Measurements from ENCODE around the gene IL21. TPM values are rescaled to one million over a fixed set of nuclear protein-coding genes. Genes with fewer than 3 reads are reported as not detected.

The IL21 gene
- not detected in 2 replicates for total RNA-seq (ENCODE audit: low replicate concordance)

GRCh38 chr4:122621016-122621507 lies at the start of gene IL21:
Gene IL21 (minus strand): TSS chr4:122621066. CDS start chr4:122621011, 55 bp downstream.

Other genes with a start within 250 kb of the IL21 start
- gene ADAD1, start 242.1 kb downstream of the IL21 start, total RNA-seq (ENCODE audit: low replicate concordance): not detected in 2 replicates
- not detected in 2 replicates for gene IL2, start 164.3 kb downstream of the IL21 start, total RNA-seq (ENCODE audit: low replicate concordance)
- gene BBS12, start 111.6 kb upstream of the IL21 start, total RNA-seq (ENCODE audit: low replicate concordance): 4.1 and 6.0 TPM in 2 replicates
- 17.8 and 44.6 TPM in 2 replicates for gene FGF2, start 205.8 kb upstream of the IL21 start, total RNA-seq (ENCODE audit: low replicate concordance)